Stomach (tissue), 4 donors: ENCODE measurements around the gene GULP1.

ENCODE experiments used
- EP300 ChIP-seq: sonication (generic); formaldehyde crosslinking; IDR thresholded peaks from one replicate; pipeline ENCODE4 v1.6.1; 2017; ENCODE audit warnings: antibody characterized with exemption
- POLR2A ChIP-seq, 4 donors: fragments of 450-650 bp; IDR thresholded peaks; one replicate each; pipeline ENCODE4 v1.6.1; 2016; ENCODE audit warnings: antibody characterized with exemption in 4 of 4, control low read depth in 2 of 4, mild to moderate bottlenecking in 1 of 4, moderate library complexity in 1 of 4
- POLR2AphosphoS5 ChIP-seq, 3 donors: sonication (generic); formaldehyde crosslinking; IDR thresholded peaks; one replicate each; pipeline ENCODE4 v1.6.1; 2016; ENCODE audit warnings: antibody characterized with exemption in 3 of 3
- TF ChIP-seq, protein P1 (sequence below), 7 experiments: fragments of 450-650 bp in 4 of 7; fragments of 200-600 bp in 3 of 7; sonication (generic) in 3 of 7; IDR thresholded peaks; one replicate each; pipeline ENCODE4 v1.5.1; 2016 to 2019; ENCODE audit warnings: antibody characterized with exemption in 7 of 7, control low read depth in 2 of 7, mild to moderate bottlenecking in 1 of 7

GRCh38 chr2:188345426-188345825 is 53.8 kb downstream of the GULP1 start:
- TF ChIP-seq POLR2A (IDR thresholded peaks at IDR 0.05) (no peak), EP300 (no peak), POLR2AphosphoS5 (IDR thresholded peaks at IDR 0.05) (no peak)
- TF ChIP-seq, protein P1, sequence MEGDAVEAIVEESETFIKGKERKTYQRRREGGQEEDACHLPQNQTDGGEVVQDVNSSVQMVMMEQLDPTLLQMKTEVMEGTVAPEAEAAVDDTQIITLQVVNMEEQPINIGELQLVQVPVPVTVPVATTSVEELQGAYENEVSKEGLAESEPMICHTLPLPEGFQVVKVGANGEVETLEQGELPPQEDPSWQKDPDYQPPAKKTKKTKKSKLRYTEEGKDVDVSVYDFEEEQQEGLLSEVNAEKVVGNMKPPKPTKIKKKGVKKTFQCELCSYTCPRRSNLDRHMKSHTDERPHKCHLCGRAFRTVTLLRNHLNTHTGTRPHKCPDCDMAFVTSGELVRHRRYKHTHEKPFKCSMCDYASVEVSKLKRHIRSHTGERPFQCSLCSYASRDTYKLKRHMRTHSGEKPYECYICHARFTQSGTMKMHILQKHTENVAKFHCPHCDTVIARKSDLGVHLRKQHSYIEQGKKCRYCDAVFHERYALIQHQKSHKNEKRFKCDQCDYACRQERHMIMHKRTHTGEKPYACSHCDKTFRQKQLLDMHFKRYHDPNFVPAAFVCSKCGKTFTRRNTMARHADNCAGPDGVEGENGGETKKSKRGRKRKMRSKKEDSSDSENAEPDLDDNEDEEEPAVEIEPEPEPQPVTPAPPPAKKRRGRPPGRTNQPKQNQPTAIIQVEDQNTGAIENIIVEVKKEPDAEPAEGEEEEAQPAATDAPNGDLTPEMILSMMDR (IDR thresholded peaks at IDR 0.05) = no peak
